GM23338 (cell line): ENCODE data around the gene CLEC1A. TPM values are rescaled to one million over a fixed set of nuclear protein-coding genes. Genes with fewer than 3 reads are reported as not detected.
A peak's percentile ranks its signal among the peaks of the same experiment; 100 is the strongest.

Experiments
- ATAC-seq: fragments of 200-7000 bp; cut with Tn5 transposase; 3 replicates; pipeline ENCODE4 v1.9.1; 2020
- DNase-seq: peaks from one replicate; pipeline ENCODE4 v3.0.0-alpha.2; 2015; ENCODE audit warnings: low spot score
- H2AFZ ChIP-seq: fragments of 200-600 bp; sonication (generic); 2 replicates; pipeline ENCODE4 v1.8.0; 2016; ENCODE audit warnings: antibody characterized with exemption, mild to moderate bottlenecking, moderate library complexity
- H3F3A ChIP-seq: fragments of 200-600 bp; sonication (generic); replicated peaks from 2 replicates; pipeline ENCODE4 v1.8.0; 2017; ENCODE audit warnings: antibody characterized with exemption, mixed run types, low read depth
- H3K27ac ChIP-seq: fragments of 200-600 bp; sonication (generic); 2 replicates; pipeline ENCODE4 v1.6.1; 2016; ENCODE audit warnings: low read depth
- H3K27me3 ChIP-seq: fragments of 200-600 bp; sonication (generic); 2 replicates; pipeline ENCODE4 v1.8.0; 2016; ENCODE audit warnings: mild to moderate bottlenecking, mixed run types, moderate library complexity; ENCODE audit not compliant: insufficient read depth
- H3K36me3 ChIP-seq: fragments of 200-600 bp; sonication (generic); 2 replicates; pipeline ENCODE4 v1.8.0; 2016; ENCODE audit warnings: mild to moderate bottlenecking; ENCODE audit not compliant: insufficient read depth
- H3K4me1 ChIP-seq: fragments of 200-600 bp; sonication (generic); 2 replicates; pipeline ENCODE4 v1.8.0; 2016; ENCODE audit warnings: mild to moderate bottlenecking, moderate library complexity; ENCODE audit not compliant: insufficient read depth
- H3K4me2 ChIP-seq: fragments of 200-600 bp; sonication (generic); 2 replicates; pipeline ENCODE4 v1.7.1; 2017; ENCODE audit warnings: mixed run types
- H3K4me3 ChIP-seq: fragments of 200-600 bp; sonication (generic); 2 replicates; pipeline ENCODE4 v1.6.1; 2016; ENCODE audit warnings: mixed run types
- H3K79me2 ChIP-seq: fragments of 200-600 bp; sonication (generic); replicated peaks from 2 replicates; pipeline ENCODE4 v1.8.0; 2017; ENCODE audit warnings: mild to moderate bottlenecking; ENCODE audit not compliant: insufficient read depth
- H3K9me2 ChIP-seq: fragments of 200-600 bp; sonication (generic); 2 replicates; pipeline ENCODE4 v1.8.0; 2017; ENCODE audit not compliant: insufficient read depth
- H4K20me1 ChIP-seq: fragments of 200-600 bp; sonication (generic); replicated peaks from 2 replicates; pipeline ENCODE4 v1.8.0; 2017; ENCODE audit warnings: mild to moderate bottlenecking; ENCODE audit not compliant: insufficient read depth
- H3K27ac Mint-ChIP-seq: 2 replicates; pipeline ENCODE4 v1.8.0; 2020; ENCODE audit warnings: inconsistent platforms, mild to moderate bottlenecking, moderate library complexity, mixed read lengths
- H3K27me3 Mint-ChIP-seq: 3 replicates; pipeline ENCODE4 v1.8.0; 2022; ENCODE audit warnings: low read depth, mild to moderate bottlenecking, moderate library complexity, mixed read lengths, inconsistent platforms; ENCODE audit not compliant: insufficient read depth, poor library complexity
- H3K36me3 Mint-ChIP-seq: 3 replicates; pipeline ENCODE4 v1.8.0; 2021; ENCODE audit warnings: low read depth, mild to moderate bottlenecking, inconsistent platforms, moderate library complexity, mixed read lengths
- H3K4me1 Mint-ChIP-seq: 3 replicates; pipeline ENCODE4 v1.8.0; 2020; ENCODE audit warnings: mild to moderate bottlenecking, inconsistent platforms, mixed read lengths
- H3K4me3 Mint-ChIP-seq: 3 replicates; pipeline ENCODE4 v1.8.0; 2021; ENCODE audit warnings: moderate library complexity, mild to moderate bottlenecking, inconsistent platforms, mixed read lengths
- H3K9me3 Mint-ChIP-seq: 3 replicates; pipeline ENCODE4 v1.8.0; 2020; ENCODE audit warnings: moderate library complexity, mild to moderate bottlenecking, inconsistent platforms, mixed read lengths
- CREB1 ChIP-seq: fragments of 250-450 bp; sonication (Bioruptor Pico); IDR thresholded peaks from 2 replicates; pipeline ENCODE4 v1.5.0; 2020; ENCODE audit warnings: low read depth, mild to moderate bottlenecking, moderate library complexity
- EZH2 ChIP-seq: fragments of 200-600 bp; sonication (generic); IDR thresholded peaks from one replicate; pipeline ENCODE4 v1.8.0; 2017; ENCODE audit warnings: antibody characterized with exemption, mild to moderate bottlenecking, low read depth; ENCODE audit not compliant: unreplicated experiment
- EZH2phosphoT487 ChIP-seq: fragments of 200-600 bp; sonication (generic); IDR thresholded peaks from one replicate; pipeline ENCODE4 v1.8.1; 2018; ENCODE audit warnings: antibody characterized with exemption; ENCODE audit not compliant: unreplicated experiment
- JUNB ChIP-seq: IDR thresholded peaks from one replicate; pipeline ENCODE4 v1.6.1; 2016; ENCODE audit warnings: antibody characterized with exemption; ENCODE audit not compliant: unreplicated experiment
- NANOG ChIP-seq: IDR thresholded peaks from 2 replicates; pipeline ENCODE4 v1.6.1; 2016; ENCODE audit warnings: antibody characterized with exemption, borderline replicate concordance
- POLR2AphosphoS5 ChIP-seq: IDR thresholded peaks from 2 replicates; pipeline ENCODE4 v1.6.1; 2016; ENCODE audit warnings: antibody characterized with exemption, low read depth
- STAT1 ChIP-seq: IDR thresholded peaks from one replicate; pipeline ENCODE4 v1.6.1; 2016; ENCODE audit warnings: antibody characterized with exemption; ENCODE audit not compliant: unreplicated experiment
- ZNF114 ChIP-seq: fragments of 250-450 bp; sonication (Bioruptor Pico); IDR thresholded peaks from 2 replicates; pipeline ENCODE4 v1.5.0; 2020; ENCODE audit warnings: mild to moderate bottlenecking, moderate library complexity
- ZNF331 ChIP-seq: fragments of 250-450 bp; sonication (Bioruptor Pico); IDR thresholded peaks from 2 replicates; pipeline ENCODE4 v1.5.0; 2020; ENCODE audit warnings: low read depth, mild to moderate bottlenecking, moderate library complexity
- long read RNA-seq: library from polyadenylated mRNA; unstranded; transcript quantifications from one replicate; pipeline ENCODE4 v2.0.0, GENCODE V29; 2020; ENCODE audit not compliant: unreplicated experiment
- polyA plus RNA-seq: library from polyadenylated mRNA; unstranded; fragments of >200 nt; fragmentation: Nextera tagmentation; extraction: Ambion mirVana; gene quantifications from 2 replicates; pipeline ENCODE4 v1.2.1, GENCODE V29; 2016
- total RNA-seq: library from RNA; depleted of rRNA; stranded (reverse); fragments of >200 nt; shearing (Covaris generic); gene quantifications from 2 replicates; pipeline ENCODE4 v1.2.3, GENCODE V29; 2014; rRNA removed
- TF ChIP-seq, protein P1 (sequence below): IDR thresholded peaks from 2 replicates; pipeline ENCODE4 v1.6.1; 2016; ENCODE audit warnings: antibody characterized with exemption
- TF ChIP-seq, protein P2 (sequence below): IDR thresholded peaks from one replicate; pipeline ENCODE4 v1.6.1; 2018; ENCODE audit warnings: antibody characterized with exemption; ENCODE audit not compliant: unreplicated experiment
- TF ChIP-seq, protein P3 (sequence below), 2 experiments: fragments of 200-600 bp in 1 of 2; sonication (generic) in 1 of 2; conservative IDR thresholded peaks; 2 replicates each; pipeline versions ENCODE4 v1.5.1 to v1.6.1; 2016 to 2017; ENCODE audit warnings: antibody characterized with exemption in 2 of 2, low read depth in 2 of 2, mild to moderate bottlenecking in 2 of 2, moderate library complexity in 1 of 2
- TF ChIP-seq, protein P4 (sequence below): fragments of 250-450 bp; sonication (Bioruptor Pico); IDR thresholded peaks from 2 replicates; pipeline ENCODE4 v1.5.0; 2020; ENCODE audit warnings: mild to moderate bottlenecking, moderate library complexity

The CLEC1A gene, protein sequence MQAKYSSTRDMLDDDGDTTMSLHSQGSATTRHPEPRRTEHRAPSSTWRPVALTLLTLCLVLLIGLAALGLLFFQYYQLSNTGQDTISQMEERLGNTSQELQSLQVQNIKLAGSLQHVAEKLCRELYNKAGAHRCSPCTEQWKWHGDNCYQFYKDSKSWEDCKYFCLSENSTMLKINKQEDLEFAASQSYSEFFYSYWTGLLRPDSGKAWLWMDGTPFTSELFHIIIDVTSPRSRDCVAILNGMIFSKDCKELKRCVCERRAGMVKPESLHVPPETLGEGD
- total RNA-seq (1.1 TPM in 1 of 2 replicates, not detected in the other), polyA plus RNA-seq (0.07 TPM in 1 of 2 replicates, not detected in the other)
- long read RNA-seq, result 0 reads

DNA sequence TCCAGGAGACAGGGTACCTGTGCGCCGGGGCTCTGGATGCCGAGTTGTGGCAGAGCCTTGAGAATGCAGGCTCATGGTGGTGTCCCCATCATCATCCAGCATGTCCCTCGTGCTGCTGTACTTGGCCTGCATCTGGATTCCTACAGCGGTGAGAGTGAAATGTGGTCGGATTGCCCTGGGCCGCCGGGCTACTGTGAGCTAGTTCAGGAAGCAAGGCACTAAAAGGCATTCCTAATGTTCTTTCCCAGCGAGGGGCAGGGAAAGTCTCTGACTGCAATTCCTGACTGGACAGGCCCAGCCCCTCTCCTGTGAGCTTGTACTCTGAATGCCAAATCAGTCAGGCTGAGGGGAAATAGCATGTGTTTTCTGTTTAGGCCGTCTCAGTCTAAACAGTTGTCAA lies at the start of gene CLEC1A:
Gene CLEC1A, minus strand, starts transcription at position 195 of the 400 bp plus-strand sequence. Its CDS starts 63 bp downstream, at position 132.
- no peak within 1 kb of the TSS for H3K4me3 Mint-ChIP-seq
- no peaks in the 10 kb centered on the region for H3K27me3 Mint-ChIP-seq
- 0 out of 2 replicates have a peak, but pooled peaks cover 4% of the 10 kb centered on the region for H3K4me1 ChIP-seq
- peak; percentile 96 for ATAC-seq
- H3K4me3 ChIP-seq, result no peak within 1 kb of the TSS
- H4K20me1 ChIP-seq, result no peaks in the 10 kb centered on the region
- no peaks in the 10 kb centered on the region for H3K79me2 ChIP-seq
- peak within 1 kb of the TSS; percentile 87 for H2AFZ ChIP-seq
- H3K27ac ChIP-seq, result no peak within 1 kb of the TSS
- no peaks in the 10 kb centered on the region for H3K9me3 Mint-ChIP-seq
- H3K36me3 ChIP-seq, result no peaks in the 10 kb centered on the region
- H3K27ac Mint-ChIP-seq, result peak within 1 kb of the TSS; percentile 22; the same call in 1 of the 2 replicates
- no peaks in the 10 kb centered on the region for H3K36me3 Mint-ChIP-seq
- H3K4me1 Mint-ChIP-seq, result peaks cover 11% of the 10 kb centered on the region; the same call in 2 of the 3 replicates
- H3F3A ChIP-seq, result no peaks in the 10 kb centered on the region
- no peaks in the 10 kb centered on the region for H3K27me3 ChIP-seq
- TF ChIP-seq POLR2AphosphoS5 (no peak), EZH2 (no peak), JUNB (no peak), ZNF331 (CRISPR knock-in tag) (no peak), STAT1 (no peak), EZH2phosphoT487 (no peak), ZNF114 (CRISPR knock-in tag) (no peak), CREB1 (CRISPR knock-in tag) (no peak), NANOG (no peak)
- TF ChIP-seq, protein P1, sequence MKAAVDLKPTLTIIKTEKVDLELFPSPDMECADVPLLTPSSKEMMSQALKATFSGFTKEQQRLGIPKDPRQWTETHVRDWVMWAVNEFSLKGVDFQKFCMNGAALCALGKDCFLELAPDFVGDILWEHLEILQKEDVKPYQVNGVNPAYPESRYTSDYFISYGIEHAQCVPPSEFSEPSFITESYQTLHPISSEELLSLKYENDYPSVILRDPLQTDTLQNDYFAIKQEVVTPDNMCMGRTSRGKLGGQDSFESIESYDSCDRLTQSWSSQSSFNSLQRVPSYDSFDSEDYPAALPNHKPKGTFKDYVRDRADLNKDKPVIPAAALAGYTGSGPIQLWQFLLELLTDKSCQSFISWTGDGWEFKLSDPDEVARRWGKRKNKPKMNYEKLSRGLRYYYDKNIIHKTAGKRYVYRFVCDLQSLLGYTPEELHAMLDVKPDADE, result no peak
- TF ChIP-seq, protein P2, sequence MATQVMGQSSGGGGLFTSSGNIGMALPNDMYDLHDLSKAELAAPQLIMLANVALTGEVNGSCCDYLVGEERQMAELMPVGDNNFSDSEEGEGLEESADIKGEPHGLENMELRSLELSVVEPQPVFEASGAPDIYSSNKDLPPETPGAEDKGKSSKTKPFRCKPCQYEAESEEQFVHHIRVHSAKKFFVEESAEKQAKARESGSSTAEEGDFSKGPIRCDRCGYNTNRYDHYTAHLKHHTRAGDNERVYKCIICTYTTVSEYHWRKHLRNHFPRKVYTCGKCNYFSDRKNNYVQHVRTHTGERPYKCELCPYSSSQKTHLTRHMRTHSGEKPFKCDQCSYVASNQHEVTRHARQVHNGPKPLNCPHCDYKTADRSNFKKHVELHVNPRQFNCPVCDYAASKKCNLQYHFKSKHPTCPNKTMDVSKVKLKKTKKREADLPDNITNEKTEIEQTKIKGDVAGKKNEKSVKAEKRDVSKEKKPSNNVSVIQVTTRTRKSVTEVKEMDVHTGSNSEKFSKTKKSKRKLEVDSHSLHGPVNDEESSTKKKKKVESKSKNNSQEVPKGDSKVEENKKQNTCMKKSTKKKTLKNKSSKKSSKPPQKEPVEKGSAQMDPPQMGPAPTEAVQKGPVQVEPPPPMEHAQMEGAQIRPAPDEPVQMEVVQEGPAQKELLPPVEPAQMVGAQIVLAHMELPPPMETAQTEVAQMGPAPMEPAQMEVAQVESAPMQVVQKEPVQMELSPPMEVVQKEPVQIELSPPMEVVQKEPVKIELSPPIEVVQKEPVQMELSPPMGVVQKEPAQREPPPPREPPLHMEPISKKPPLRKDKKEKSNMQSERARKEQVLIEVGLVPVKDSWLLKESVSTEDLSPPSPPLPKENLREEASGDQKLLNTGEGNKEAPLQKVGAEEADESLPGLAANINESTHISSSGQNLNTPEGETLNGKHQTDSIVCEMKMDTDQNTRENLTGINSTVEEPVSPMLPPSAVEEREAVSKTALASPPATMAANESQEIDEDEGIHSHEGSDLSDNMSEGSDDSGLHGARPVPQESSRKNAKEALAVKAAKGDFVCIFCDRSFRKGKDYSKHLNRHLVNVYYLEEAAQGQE, result no peak
- TF ChIP-seq, protein P3, sequence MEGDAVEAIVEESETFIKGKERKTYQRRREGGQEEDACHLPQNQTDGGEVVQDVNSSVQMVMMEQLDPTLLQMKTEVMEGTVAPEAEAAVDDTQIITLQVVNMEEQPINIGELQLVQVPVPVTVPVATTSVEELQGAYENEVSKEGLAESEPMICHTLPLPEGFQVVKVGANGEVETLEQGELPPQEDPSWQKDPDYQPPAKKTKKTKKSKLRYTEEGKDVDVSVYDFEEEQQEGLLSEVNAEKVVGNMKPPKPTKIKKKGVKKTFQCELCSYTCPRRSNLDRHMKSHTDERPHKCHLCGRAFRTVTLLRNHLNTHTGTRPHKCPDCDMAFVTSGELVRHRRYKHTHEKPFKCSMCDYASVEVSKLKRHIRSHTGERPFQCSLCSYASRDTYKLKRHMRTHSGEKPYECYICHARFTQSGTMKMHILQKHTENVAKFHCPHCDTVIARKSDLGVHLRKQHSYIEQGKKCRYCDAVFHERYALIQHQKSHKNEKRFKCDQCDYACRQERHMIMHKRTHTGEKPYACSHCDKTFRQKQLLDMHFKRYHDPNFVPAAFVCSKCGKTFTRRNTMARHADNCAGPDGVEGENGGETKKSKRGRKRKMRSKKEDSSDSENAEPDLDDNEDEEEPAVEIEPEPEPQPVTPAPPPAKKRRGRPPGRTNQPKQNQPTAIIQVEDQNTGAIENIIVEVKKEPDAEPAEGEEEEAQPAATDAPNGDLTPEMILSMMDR (conservative IDR thresholded peaks at IDR 0.05; ENCODE audit: low read depth in 2 of 2), result no peak
- TF ChIP-seq, protein P4, sequence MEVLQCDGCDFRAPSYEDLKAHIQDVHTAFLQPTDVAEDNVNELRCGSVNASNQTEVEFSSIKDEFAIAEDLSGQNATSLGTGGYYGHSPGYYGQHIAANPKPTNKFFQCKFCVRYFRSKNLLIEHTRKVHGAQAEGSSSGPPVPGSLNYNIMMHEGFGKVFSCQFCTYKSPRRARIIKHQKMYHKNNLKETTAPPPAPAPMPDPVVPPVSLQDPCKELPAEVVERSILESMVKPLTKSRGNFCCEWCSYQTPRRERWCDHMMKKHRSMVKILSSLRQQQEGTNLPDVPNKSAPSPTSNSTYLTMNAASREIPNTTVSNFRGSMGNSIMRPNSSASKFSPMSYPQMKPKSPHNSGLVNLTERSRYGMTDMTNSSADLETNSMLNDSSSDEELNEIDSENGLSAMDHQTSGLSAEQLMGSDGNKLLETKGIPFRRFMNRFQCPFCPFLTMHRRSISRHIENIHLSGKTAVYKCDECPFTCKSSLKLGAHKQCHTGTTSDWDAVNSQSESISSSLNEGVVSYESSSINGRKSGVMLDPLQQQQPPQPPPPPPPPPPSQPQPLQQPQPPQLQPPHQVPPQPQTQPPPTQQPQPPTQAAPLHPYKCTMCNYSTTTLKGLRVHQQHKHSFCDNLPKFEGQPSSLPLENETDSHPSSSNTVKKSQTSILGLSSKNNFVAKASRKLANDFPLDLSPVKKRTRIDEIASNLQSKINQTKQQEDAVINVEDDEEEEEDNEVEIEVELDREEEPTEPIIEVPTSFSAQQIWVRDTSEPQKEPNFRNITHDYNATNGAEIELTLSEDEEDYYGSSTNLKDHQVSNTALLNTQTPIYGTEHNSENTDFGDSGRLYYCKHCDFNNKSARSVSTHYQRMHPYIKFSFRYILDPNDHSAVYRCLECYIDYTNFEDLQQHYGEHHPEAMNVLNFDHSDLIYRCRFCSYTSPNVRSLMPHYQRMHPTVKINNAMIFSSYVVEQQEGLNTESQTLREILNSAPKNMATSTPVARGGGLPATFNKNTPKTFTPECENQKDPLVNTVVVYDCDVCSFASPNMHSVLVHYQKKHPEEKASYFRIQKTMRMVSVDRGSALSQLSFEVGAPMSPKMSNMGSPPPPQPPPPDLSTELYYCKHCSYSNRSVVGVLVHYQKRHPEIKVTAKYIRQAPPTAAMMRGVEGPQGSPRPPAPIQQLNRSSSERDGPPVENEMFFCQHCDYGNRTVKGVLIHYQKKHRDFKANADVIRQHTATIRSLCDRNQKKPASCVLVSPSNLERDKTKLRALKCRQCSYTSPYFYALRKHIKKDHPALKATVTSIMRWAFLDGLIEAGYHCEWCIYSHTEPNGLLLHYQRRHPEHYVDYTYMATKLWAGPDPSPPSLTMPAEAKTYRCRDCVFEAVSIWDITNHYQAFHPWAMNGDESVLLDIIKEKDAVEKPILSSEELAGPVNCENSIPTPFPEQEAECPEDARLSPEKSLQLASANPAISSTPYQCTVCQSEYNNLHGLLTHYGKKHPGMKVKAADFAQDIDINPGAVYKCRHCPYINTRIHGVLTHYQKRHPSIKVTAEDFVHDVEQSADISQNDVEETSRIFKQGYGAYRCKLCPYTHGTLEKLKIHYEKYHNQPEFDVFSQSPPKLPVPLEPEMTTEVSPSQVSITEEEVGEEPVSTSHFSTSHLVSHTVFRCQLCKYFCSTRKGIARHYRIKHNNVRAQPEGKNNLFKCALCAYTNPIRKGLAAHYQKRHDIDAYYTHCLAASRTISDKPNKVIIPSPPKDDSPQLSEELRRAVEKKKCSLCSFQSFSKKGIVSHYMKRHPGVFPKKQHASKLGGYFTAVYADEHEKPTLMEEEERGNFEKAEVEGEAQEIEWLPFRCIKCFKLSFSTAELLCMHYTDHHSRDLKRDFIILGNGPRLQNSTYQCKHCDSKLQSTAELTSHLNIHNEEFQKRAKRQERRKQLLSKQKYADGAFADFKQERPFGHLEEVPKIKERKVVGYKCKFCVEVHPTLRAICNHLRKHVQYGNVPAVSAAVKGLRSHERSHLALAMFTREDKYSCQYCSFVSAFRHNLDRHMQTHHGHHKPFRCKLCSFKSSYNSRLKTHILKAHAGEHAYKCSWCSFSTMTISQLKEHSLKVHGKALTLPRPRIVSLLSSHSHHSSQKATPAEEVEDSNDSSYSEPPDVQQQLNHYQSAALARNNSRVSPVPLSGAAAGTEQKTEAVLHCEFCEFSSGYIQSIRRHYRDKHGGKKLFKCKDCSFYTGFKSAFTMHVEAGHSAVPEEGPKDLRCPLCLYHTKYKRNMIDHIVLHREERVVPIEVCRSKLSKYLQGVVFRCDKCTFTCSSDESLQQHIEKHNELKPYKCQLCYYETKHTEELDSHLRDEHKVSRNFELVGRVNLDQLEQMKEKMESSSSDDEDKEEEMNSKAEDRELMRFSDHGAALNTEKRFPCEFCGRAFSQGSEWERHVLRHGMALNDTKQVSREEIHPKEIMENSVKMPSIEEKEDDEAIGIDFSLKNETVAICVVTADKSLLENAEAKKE (CRISPR knock-in tag), result no peak
- DNase-seq, result peak; percentile 66
- no peaks in the 10 kb centered on the region for H3K9me2 ChIP-seq
- no peak within 1 kb of the TSS for H3K4me2 ChIP-seq
